ENCODE data around the gene PPM1A. TPM values are rescaled to one million over a fixed set of nuclear protein-coding genes. Genes with fewer than 3 reads are reported as not detected.
"Not testable (repeated sequence)": the region's sequence is repeated elsewhere in the genome, so short reads cannot be mapped to it uniquely, and the experiment has no call there.

Gene PPM1A
- total RNA-seq, 1 donor from 2014 or later: 116 TPM

DNA sequence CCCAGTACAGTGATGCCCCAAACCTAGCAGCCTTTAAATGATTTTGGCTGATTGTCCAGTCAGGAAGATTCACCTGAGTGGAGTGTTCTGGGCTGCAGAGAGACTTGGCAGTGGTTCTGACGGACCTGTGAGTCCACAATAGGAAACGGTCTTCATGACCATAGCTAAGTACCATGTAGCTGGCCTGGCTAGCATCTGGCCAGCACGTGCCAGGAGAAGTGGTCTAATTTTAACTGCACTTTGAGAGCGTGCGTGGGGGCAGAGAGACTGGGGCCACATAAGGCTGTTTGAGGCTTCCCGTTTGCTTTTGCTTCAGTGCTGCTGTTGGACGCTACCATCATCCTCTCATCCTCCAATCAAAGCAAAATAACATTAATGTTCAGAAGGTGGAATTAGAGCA, 54.7 kb downstream of the PPM1A start:
- DNase-seq: peak; percentile 72
- intact Hi-C loops (cut with DNase I): no loop called here
- ATAC-seq (ENCODE audit: poor library complexity): peak; percentile 95

DNA sequence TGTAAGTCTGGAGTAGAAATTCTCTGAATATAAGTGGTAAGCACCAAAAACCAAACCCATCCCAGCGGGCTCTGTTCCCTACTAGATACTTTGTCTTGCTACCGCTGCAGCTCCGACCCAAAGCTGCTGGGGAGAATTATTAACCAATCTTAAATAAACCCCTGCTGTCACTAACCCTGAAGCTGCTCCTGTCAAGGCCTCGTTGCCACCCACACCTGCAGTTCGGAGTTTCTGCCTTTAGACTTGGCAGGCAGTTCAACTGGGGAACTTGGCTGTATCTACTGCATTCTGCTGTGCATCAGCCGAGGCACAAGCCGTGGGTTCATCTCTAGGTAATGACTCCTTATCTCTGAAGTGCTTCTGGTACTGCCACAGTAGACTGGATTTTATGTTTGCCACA, 55.5 kb downstream of the PPM1A start:
- peak; percentile 42 for DNase-seq
- peak; percentile 81 for ATAC-seq (ENCODE audit: poor library complexity)
- intact Hi-C loops (cut with DNase I): no loop called here

DNA sequence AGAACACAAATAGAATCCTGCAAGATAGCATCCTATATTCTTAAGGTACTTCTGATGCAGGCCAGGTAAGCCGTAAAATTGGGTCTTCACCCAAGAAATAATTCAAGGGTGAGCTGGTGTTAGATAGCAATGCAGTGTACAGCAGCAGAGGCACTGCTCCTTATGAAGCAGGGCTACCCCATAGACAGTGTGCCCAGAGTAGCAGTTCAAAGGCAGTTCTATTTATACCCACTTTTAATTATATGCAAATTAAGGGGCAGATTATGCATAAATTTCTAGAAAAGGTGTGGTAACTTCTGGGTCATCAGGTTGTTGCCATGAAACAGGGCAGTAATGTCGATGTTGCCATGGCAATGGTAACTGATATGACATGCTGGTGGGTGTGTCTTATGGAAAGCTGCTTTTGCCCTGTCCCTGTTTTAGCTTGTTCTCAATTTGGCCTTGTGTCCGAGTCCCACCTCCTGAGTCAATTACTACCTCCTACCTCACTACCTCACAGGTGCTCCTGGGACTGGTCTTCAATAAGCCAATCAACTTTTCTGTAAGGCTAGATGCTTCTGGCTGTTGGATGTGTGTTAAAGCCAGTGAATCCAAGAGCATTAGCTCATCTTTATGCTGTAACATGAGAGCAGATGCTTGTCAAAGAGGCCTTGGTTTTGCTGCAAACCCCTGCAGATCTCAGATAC, 61.0 kb downstream of the PPM1A start:
- intact Hi-C loops (cut with DNase I): no loop called here
- ATAC-seq (ENCODE audit: poor library complexity) (no peak), DNase-seq (no peak)

DNA sequence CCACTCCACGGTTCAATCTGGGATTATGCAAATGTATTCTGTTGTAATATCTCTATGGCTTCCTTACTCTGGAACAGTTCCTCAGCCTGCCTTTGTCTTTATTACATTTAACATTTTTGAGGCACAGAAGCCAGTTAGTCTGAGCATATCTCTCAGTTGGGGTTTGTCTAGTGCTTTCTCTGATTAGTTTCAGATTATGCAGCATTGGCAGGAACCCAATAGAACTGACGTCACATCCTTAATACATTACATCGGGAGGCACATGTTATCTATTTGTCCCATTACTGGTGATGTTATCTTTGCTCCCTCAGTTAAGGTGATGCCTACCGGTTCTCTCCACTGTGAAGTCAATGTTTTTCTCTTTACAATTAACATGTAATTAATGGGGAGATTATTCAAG, 62.4 kb downstream of the PPM1A start:
- ATAC-seq (ENCODE audit: poor library complexity) (no peak), DNase-seq (no peak)
- intact Hi-C loops (cut with DNase I): no loop called here

DNA sequence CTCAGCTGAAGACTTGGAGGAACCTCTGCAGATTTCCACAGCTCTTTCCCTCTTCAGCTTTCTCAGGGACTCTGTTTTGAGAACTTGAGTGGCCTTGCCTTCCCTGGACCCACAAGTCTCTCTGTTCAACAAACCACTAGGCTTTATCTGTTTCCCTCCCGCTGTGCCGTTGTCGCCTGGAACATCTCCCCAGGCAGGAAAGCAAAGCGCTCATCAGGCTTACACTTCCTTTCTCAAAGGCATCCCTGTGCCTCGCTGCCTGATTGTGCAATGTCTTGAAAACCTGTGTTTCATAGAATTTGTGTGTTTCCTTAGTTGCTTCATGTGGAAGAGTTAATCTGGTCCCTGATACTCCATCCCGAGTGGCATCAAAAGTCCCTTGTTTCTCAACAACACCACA, 64.1 kb downstream of the PPM1A start:
- ATAC-seq (ENCODE audit: poor library complexity): no peak
- intact Hi-C loops (cut with DNase I): no loop called here

DNA sequence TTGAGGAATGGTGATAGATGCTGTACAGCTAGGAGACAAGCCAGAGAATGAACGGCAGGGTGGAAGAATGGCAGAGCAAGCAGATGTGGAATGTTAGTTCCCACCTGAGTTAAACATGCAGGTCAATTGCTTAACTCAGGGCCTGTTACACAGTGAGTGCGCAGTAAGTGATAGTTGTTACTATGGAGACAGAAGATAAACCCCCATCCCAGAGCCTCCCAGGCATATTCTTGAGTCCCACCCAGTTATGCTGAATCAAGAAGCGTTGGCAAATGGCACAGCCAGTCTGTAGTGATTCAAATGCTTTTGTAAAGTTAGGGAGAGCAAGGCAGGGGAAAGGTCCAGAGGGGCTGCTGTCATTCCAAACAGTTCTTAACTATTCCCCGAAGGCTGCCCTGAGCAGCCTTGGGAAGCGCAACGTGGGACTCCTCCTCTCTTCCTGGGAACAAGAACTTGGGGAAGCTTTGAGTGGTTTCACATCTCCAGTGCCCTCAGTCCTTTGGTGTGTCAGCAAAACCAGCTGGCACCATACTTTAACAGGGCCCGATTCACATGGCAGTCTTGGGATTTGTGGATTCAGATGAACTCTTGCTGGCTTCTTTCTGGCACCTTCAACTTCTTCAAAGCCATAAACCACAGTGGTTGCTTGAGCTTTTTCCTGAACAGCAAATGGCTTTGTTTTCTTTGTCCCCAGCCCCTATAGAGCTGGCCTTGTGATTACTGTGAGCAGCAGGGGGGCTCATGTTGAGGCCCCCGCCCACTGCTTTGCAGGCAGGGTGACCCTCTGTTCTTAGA, 66.4 kb downstream of the PPM1A start:
- no peak for DNase-seq
- ATAC-seq (ENCODE audit: poor library complexity): no peak
- intact Hi-C loops (cut with DNase I): no loop called here

More for the DNA sequence above, 64.1 kb downstream of the PPM1A start:
- no peak for DNase-seq

DNA sequence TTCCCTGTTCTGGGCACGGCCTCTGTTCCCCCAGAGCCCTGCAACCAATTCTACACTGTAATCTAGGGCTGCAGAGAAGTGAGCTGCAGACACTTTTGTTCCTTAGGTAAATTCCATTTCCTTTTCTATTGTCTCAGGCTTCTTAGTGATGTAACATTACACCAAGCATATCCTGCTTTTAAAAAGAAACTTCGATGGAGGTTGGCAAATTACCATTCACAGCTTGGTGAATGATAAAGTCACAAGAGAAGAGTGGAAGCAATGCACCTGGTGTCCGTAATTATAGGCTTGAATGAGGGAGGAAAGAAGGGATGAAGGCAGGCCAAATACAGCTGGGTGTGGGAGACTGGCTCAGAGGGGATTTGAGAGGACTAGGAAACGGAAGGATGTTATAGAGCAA, 68.6 kb downstream of the PPM1A start:
- intact Hi-C loops (cut with DNase I): no loop called here
- ATAC-seq (ENCODE audit: poor library complexity): no peak

DNA sequence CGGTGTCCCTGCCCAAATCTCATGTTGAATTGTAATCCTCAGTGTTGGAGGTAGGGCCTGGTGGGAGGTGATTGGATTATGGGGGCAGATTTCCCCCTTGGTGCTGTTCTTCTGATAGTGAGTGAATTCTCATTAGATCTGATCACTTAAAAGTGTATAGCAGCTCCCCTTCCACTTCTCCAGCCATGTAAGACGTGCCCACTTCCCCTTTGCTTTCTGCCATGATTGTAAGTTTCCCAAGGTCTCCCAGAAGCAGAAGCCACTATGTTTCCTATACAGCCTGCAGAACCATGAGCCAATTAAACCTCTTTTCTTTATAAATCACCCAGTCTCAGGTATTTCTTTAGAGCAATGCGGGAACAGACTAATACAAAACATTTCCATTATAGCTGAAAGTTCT, 71.8 kb downstream of the PPM1A start:
- intact Hi-C loops (cut with DNase I); ATAC-seq (ENCODE audit: poor library complexity); DNase-seq: not testable (repeated sequence)

More for the DNA sequence above, 68.6 kb downstream of the PPM1A start:
- DNase-seq: no peak

DNA sequence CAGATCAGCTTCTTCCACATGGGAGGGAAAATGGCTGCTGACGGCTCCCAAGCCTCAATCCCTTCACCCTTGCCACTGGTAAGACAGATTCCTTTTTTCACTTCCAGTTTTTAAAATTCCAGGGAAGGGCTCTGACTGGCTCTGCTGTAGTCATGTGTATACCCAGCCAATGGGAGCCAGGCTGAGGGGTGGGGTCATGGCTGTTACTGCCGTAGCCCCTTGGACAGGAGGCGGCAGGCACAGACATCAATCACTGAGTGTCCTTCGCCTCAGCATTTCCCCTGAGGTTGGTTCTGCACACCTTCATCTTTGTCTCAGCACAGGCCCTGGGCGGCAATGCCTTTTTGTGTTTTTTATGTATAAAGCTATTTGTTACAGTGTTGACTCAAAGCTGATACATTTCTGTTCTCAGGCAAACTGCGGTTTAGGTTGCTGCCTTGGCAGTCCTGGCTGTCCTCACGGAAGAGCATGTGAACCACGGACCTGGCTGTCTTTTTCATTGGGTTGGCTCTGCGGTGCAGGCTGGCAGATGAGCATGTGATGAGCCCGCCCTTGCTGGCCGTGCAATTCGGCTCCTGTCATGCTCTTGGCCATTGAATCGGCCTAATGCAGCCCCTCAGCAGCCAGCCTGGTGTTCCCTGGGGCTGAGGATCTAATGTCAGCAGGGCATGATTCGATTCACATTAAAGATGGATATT, 74.3 kb downstream of the PPM1A start:
- no peak for DNase-seq
- intact Hi-C loops (cut with DNase I): no loop called here
- no peak for ATAC-seq (ENCODE audit: poor library complexity)

DNA sequence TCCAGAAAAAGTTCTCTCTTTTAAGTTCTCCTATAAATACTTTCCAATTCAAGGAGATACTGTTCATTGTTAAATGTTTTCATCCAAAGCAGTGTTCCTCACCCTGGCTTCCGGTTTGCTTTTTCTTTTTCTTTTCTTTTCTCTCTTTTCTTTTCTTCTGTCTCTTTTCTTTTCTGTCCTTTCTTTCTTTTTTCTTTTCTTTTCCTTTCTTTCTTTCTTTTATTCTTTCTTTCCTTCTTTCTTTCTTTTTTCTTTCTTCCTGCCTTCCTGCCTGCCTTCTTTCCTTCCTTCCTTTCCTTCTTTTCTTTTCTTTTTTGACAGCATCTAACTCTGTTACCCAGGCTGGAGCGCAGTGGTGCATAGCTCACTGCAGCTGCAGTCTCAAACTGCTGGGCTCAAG, 75.8 kb downstream of the PPM1A start:
- DNase-seq (no peak), ATAC-seq (ENCODE audit: poor library complexity) (no peak)
- intact Hi-C loops (cut with DNase I): no loop called here

DNA sequence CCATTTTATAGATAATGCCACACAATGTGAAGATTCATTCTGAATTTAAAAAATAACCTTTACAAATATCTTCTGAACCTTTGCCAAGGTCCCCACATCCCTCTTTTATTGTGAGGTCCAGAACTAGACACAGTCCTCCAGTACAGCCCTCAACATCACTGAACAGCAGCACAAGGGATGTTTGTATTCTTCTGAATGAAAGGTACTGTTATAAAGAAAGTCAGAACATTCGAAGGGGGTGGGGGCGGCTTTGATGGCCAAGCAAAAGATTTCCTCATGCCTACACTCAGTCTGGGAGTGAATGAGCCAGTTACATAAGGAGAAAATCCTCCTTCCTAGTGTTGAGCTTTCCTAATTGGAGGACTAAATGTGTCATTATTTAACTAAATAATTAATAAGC, 77.3 kb downstream of the PPM1A start:
- no peak for ATAC-seq (ENCODE audit: poor library complexity)
- DNase-seq: no peak
- intact Hi-C loops (cut with DNase I): no loop called here

DNA sequence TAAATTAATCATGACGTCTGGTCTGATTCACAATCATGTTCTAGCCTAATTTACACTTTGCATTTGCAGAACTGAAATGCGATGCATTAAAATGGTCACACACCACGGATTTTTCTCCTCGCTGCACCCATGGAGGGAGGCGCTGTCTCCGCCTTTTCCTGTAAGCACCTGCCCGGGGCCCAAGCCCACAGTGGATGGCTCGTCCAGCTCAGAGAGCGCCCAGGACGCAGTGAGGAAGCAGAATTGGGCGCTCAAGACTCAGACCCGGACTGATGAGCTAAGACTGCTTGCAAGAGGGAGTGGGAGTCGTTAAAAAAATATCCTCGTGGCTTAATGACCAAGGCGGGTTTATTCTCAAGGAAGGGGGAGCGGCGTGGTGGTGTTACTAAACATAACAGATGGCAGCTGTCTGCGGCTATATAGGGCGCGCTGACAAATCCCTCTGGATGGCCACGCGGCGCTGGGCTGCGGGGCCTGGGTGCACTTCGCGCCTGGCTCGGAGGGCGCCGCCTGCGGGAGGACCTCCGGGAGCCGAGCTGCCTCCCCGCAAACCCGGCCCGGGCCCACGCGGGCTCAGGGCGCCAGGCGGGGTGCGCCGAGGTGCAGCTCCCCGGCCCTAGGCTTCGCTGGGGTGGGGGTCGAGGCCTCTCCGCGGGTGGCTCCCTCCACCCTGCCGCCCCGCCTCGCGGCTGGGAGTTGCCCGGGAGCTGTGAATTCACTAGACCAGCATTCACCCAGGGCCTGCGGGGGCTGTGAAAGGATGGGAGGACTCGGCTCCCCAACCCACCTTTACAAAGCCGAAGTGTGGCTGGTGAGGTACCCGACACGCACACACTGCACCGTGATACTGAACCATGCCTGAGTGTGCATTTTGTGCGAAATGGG, 78.7 kb downstream of the PPM1A start:
- no peak for DNase-seq
- peak; percentile 80 for ATAC-seq (ENCODE audit: poor library complexity)
- intact Hi-C loops (cut with DNase I): no loop called here

DNA sequence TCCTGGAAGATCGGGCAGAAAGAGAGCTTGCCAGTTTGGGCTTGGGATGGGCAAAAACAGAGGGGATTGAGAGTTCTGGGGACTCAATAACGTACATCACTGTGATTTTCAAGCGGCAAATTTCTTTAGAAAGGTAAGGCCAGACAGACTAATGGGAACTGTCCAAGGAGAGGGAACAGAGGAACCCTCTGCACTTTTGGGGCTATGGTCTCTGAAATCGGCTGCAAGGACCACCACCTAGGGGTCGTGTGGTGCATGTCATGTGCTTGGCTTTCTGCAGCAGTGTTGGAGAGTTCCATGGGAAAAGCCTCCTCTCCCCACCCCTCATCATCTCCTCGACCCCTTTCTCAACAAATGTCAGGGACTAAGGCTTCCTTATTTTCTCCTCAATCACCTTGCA, 79.6 kb downstream of the PPM1A start:
- intact Hi-C loops (cut with DNase I): no loop called here
- no peak for DNase-seq
- no peak for ATAC-seq (ENCODE audit: poor library complexity)

DNA sequence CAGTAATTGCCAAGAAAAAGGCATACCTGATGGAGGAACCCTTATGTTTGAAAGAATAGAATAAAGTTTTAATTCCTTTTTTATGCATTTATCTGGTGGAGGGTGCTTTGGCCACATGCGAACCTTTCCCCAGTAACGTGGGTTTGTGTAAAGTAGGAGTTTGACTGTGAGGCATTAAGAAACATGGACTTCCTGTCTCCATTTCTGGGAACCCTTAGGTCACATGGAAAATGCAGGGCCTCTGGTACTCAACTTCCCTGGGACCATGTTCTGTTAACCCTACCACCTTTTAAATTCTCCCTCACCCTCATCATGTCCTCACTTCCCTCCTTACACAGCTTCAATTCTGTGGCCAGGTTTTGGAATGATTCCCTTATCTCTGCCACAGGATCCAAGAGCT, 80.3 kb downstream of the PPM1A start:
- DNase-seq (no peak), ATAC-seq (ENCODE audit: poor library complexity) (no peak)
- intact Hi-C loops (cut with DNase I): no loop called here

DNA sequence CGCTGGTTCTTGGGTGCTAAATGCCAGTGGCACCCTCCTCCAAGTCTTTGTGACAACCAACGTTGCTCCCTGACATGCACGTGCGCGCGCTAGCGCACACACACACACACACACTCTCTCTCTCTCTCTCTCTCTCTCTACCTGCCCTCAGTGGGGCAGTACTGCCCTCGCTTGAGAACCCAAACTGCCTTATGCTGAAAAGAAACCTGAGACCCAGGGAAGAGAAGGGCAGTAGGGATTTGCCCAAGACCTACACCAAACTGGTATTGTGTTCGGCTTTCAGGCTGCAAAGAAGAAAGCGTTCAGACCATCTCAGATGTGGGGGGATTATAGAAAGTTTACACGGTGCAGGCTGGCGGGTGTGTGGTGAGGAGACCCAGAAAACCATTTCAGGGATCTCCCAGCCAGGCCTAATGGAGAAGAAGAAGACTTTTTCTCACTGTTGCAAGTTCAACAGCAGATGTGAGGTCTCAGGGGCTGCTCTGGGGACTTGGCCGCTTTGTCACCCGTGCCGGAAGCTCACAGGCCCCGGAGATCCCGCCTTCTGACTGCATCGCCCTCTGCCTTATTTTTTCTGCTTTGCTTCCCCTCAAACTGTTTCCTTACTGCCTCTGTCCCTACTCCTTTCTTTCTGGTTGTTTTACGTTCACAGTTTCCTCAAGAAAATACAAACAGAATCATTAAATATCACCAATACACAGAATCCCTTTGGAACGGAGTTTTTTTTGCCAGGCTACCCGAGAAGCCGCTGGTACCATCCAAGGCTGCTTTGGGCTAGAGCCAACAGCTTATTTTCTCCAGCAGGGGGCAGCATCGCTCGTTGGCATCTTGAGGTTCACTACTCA, 82.4 kb downstream of the PPM1A start:
- ATAC-seq (ENCODE audit: poor library complexity) (peak; percentile 69), DNase-seq (peak; percentile 71)
- intact Hi-C loops (cut with DNase I): no loop called here

DNA sequence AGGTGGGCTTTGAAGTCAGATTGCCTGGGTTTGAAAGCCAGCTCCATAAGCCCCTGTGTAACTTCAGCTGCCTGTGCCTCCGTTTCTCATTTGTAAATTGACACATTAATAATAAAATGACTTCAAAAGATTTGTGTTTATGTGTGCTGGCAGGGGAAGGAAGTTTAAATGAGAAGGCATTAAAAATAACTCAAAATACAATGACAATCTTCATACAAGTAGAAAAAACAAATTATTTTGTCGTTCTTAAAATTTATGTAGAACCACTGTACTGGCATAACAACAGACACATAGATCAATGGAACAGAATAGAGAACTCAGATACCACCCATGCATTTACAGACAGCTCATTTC, 83.0 kb downstream of the PPM1A start:
- no peak for DNase-seq
- intact Hi-C loops (cut with DNase I): no loop called here
- ATAC-seq (ENCODE audit: poor library complexity): no peak

DNA sequence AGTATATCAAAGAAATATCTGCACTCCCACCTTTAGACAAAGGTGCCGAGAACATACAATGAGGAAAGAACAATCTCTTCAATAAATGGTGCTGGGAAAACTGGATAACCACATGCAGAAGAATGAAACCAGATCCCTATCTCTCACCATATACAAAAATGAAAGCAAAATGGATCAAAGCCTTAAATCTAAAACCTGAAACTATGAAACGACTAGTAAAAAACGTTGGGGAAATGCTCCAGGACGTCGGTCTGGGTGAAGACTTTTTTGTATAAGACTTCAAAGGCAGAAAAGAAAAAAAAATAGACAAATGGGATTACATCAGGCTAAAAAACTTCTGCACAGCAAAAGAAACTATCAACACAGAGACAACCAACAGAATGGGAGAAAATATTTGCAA, 83.8 kb downstream of the PPM1A start:
- ATAC-seq (ENCODE audit: poor library complexity): no peak
- intact Hi-C loops (cut with DNase I): no loop called here
- no peak for DNase-seq

DNA sequence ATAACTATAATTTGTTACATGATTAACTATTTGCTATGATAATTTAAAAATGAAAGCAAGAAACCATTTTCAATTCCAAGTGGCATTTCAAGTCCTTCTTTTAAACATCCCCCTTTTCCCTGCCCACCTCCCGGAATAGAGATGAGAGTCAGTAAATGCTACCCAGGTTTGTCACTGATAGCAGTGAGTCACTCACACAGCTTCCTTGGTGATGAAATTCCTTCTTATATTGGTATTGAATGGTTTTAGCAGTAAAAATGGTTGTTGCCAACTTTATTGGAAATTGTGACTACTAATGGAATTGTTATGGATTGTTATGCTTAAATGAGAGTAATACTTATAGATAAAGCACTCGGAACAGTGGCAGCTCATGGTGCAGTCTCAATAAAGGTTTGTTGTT, 90.5 kb downstream of the PPM1A start:
- intact Hi-C loops (cut with DNase I): no loop called here

More for the DNA sequence above, 90.5 kb downstream of the PPM1A start:
- DNase-seq (no peak), ATAC-seq (ENCODE audit: poor library complexity) (no peak)
